Psoas muscle (tissue), 8 donors: ENCODE data around the gene MAPK13. TPM values are rescaled to one million over a fixed set of nuclear protein-coding genes. Genes with fewer than 3 reads are reported as not detected.

Experiments used
- ATAC-seq, 4 donors: fragments of 200-7000 bp; cut with Tn5 transposase; one replicate each; pipeline ENCODE4 v1.9.1; 2020; ENCODE audit warnings: moderate library complexity in 3 of 4, mild to moderate bottlenecking in 2 of 4
- DNase-seq, 2 donors: peaks; one replicate each; pipeline ENCODE4 v3.0.0-alpha.2; 2020
- H3K27ac ChIP-seq: fragments of 200-600 bp; one replicate; pipeline ENCODE4 v1.8.0; 2022
- H3K27me3 ChIP-seq, 3 donors: fragments of 200-600 bp in 1 of 3; one replicate each; pipeline versions ENCODE4 v1.6.1 to v1.8.0; 2013 to 2022; ENCODE audit warnings: low read length in 2 of 3, mild to moderate bottlenecking in 2 of 3, moderate library complexity in 1 of 3; ENCODE audit not compliant: insufficient read depth in 3 of 3
- H3K36me3 ChIP-seq, 2 donors: fragments of 200-600 bp in 1 of 2; one replicate each; pipeline versions ENCODE4 v1.6.1 to v1.8.0; 2013 to 2022; ENCODE audit warnings: low read depth in 1 of 2, mild to moderate bottlenecking in 1 of 2, moderate library complexity in 1 of 2; ENCODE audit not compliant: insufficient read depth in 1 of 2
- H3K4me1 ChIP-seq: fragments of 200-600 bp; one replicate; pipeline ENCODE4 v1.8.0; 2022
- H3K4me3 ChIP-seq: fragments of 200-600 bp; one replicate; pipeline ENCODE4 v1.8.0; 2022; ENCODE audit warnings: mild to moderate bottlenecking
- H3K9me3 ChIP-seq: fragments of 200-600 bp; one replicate; pipeline ENCODE4 v1.8.0; 2022
- WGBS, 3 donors: extraction: QIAGEN DNeasy Blood & Tissue Kit; methylation state at CpG; one replicate each; pipeline versions ENCODE4 v1.1.6 to v1.1.7; 2013; 5-methylcytosine and 5-hydroxymethylcytosine counted together
- intact Hi-C, 2 donors: fragments of 100-400 bp; cut with DNase I; formaldehyde crosslinking; loops; one replicate each; pipeline versions ENCODE4 v1.11.0 to v1.14.2; 2022
- polyA plus RNA-seq, 3 donors: library from polyadenylated mRNA; stranded (reverse); fragments of 200-250 nt; gene quantifications; one replicate each; pipeline ENCODE4 v1.2.3, GENCODE V29; 2013
- total RNA-seq, 4 donors: library from RNA; stranded (reverse); fragmentation: NEBNext Ultra II Directional in 2 of 4; extraction: Animal tissue kit (Norgen Biotek cat#: 25700) in 2 of 4; gene quantifications; one replicate each; pipeline versions ENCODE4 v1.2.1 to v1.2.4, GENCODE V29; 2021 to 2023
- TF ChIP-seq, protein P1 (sequence below): fragments of 200-600 bp; IDR thresholded peaks from one replicate; pipeline ENCODE4 v1.8.0; 2022; ENCODE audit warnings: antibody characterized with exemption
- donor health status: healthy with polysubstance abuse.
- donor health status: DM: no; HTN: no; CAD: no; lungs with moderate emphysema.
- donor health status: Bipolar disorder and iron deficiency.
- donor health status: healthy.
- donor health status: DM: yes; HTN: yes; CAD: no.
- donor health status: DM: no; HTN: no; CAD: no.
- donor health status: DM: no; HTN: no; CAD: no.
- donor health status: DM: yes; HTN: yes; CAD: no.

MAPK13 gene
- total and polyA plus RNA-seq, 7 donors: 0.49 to 4.0 (median 1.6) TPM

GRCh38 chr6:36104836-36105235, 25.5 kb upstream of the MAPK13 start:
- TF ChIP-seq, protein P1, sequence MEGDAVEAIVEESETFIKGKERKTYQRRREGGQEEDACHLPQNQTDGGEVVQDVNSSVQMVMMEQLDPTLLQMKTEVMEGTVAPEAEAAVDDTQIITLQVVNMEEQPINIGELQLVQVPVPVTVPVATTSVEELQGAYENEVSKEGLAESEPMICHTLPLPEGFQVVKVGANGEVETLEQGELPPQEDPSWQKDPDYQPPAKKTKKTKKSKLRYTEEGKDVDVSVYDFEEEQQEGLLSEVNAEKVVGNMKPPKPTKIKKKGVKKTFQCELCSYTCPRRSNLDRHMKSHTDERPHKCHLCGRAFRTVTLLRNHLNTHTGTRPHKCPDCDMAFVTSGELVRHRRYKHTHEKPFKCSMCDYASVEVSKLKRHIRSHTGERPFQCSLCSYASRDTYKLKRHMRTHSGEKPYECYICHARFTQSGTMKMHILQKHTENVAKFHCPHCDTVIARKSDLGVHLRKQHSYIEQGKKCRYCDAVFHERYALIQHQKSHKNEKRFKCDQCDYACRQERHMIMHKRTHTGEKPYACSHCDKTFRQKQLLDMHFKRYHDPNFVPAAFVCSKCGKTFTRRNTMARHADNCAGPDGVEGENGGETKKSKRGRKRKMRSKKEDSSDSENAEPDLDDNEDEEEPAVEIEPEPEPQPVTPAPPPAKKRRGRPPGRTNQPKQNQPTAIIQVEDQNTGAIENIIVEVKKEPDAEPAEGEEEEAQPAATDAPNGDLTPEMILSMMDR: no peak
- WGBS, 3 donors: 20 to 32% (median 24%) methylated on average over 2 of the region's 2 CpGs
- intact Hi-C loops: no loop called here
- Histone ChIP-seq H3K27ac (no peak overlapping the region), H3K36me3 (peaks cover 10 to 70% of the 10 kb centered on the region in 2 donors), H3K4me1 (no peaks in the 10 kb centered on the region), H3K9me3 (no peaks in the 10 kb centered on the region), H3K4me3 (no peak overlapping the region), H3K27me3 (no peaks in the 10 kb centered on the region)
- ATAC-seq (peak in 1 of 4 donors; percentile 65), DNase-seq (no peak)

DNA sequence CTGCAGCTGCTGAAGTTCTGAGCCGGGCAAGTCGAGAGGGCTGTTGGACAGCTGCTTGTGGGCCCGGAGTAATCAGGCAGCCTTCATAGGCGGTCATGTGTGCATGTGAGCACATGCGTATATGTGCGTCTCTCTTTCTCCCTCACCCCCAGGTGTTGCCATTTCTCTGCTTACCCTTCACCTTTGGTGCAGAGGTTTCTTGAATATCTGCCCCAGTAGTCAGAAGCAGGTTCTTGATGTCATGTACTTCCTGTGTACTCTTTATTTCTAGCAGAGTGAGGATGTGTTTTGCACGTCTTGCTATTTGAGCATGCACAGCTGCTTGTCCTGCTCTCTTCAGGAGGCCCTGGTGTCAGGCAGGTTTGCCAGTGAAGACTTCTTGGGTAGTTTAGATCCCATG, 21.2 kb upstream of the MAPK13 start:
- Histone ChIP-seq H3K27me3 (no peaks in the 10 kb centered on the region), H3K4me1 (peaks cover 8% of the 10 kb centered on the region), H3K36me3 (peaks cover 17 to 72% of the 10 kb centered on the region in 2 donors), H3K4me3 (no peak overlapping the region), H3K9me3 (no peaks in the 10 kb centered on the region), H3K27ac (no peak overlapping the region)
- intact Hi-C loops: no loop called here
- ATAC-seq (no peak), DNase-seq (no peak)
- TF ChIP-seq, protein P1: no peak
- WGBS, 3 donors: 63 to 73% (median 69%) methylated on average over 7 of the region's 7 CpGs

- intact Hi-C loops: no loop called here
- Histone ChIP-seq H3K27me3 (no peaks in the 10 kb centered on the region), H3K9me3 (no peaks in the 10 kb centered on the region), H3K4me3 (no peak overlapping the region), H3K36me3 (peaks cover 17 to 64% of the 10 kb centered on the region in 2 donors), H3K27ac (no peak overlapping the region), H3K4me1 (peaks cover 17% of the 10 kb centered on the region)
- DNase-seq (peak in 1 of 2 donors; percentile 41), ATAC-seq (peak in 1 of 4 donors; percentile 25)
- TF ChIP-seq, protein P1: no peak
- WGBS, 3 donors: 76 to 81% (median 78%) methylated on average over 3 of the region's 3 CpGs
Observed at GRCh38 chr6:36110050-36110449, 20.3 kb upstream of the MAPK13 start.

GRCh38 chr6:36110863-36111262, 19.4 kb upstream of the MAPK13 start:
- Histone ChIP-seq H3K27ac (no peak overlapping the region), H3K27me3 (no peaks in the 10 kb centered on the region), H3K9me3 (no peaks in the 10 kb centered on the region), H3K4me3 (no peak overlapping the region), H3K36me3 (peaks cover 14 to 56% of the 10 kb centered on the region in 2 donors), H3K4me1 (peaks cover 22% of the 10 kb centered on the region)
- intact Hi-C loops: no loop called here
- ATAC-seq (no peak), DNase-seq (no peak)
- TF ChIP-seq, protein P1: no peak
- WGBS, 3 donors: 75 to 81% (median 78%) methylated on average over 4 of the region's 4 CpGs

DNA sequence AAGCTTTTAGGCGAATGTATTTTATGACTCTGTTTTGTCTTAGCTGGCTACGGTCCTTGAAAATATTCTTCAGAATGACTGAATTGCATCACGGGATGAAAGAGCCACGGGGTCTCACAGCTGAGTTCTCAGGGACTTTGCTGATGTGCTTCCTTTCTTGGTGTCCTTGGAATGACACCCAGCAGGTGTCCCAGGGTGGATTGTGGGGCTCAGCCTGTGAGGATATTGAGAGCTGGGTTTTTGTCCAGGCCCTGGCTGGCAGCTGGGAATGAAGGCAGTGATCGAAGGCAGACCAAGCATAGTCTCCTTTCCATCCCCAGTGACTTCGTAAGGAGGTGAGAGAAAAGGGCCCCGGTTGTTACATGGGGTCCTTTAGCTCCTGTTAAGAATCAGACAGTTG, 18.8 kb upstream of the MAPK13 start:
- Histone ChIP-seq H3K27me3 (no peaks in the 10 kb centered on the region), H3K4me1 (peaks cover 22% of the 10 kb centered on the region), H3K9me3 (no peaks in the 10 kb centered on the region), H3K4me3 (no peak overlapping the region), H3K36me3 (peaks cover 14 to 57% of the 10 kb centered on the region in 2 donors), H3K27ac (no peak overlapping the region)
- WGBS, 3 donors: 84 to 88% (median 86%) methylated on average over 7 of the region's 7 CpGs
- TF ChIP-seq, protein P1: no peak
- intact Hi-C loops: no loop called here
- no peak for DNase-seq
- no peak for ATAC-seq
